Measurements from ENCODE around the gene CEND1.
A peak's percentile ranks its signal among the peaks of the same experiment; 100 is the strongest.

Gene CEND1

DNA sequence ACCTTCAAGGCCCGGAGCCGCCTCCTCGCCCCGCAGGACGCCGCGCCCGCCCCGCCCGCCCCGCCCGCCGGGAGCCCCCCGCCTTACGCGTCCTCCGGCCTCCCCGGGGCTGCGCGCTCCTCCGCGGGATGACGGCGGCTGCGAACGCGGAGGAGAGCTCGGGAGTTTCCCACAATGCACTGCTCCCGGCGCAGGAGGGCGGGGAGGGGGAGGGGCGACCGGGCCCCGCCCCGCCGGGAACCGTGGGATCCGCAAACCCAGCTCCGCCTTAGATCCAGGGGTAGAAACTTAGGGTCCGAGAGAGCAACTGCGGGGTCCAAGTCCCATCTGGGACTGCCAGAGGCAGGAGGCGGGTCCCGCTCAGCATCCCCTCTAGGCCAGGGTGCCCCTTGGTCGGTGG is at the start of gene CEND1:
CEND1 (minus strand) TSS at position 148 of the 400 bp plus-strand sequence. CDS start 1,514 bp downstream, outside the sequence.
- Histone ChIP-seq H3K9ac (ENCODE audit: low read length in 2 of 2) (no peak within 1 kb of the TSS), H3K9me3 (ENCODE audit: control insufficient read depth in 2 of 2, low read length in 2 of 2) (no peaks in the 10 kb centered on the region), H3K4me1 (ENCODE audit: control insufficient read depth, insufficient read depth, low read length) (peaks cover 7% of the 10 kb centered on the region), H3K4me3 (ENCODE audit: low read length in 2 of 2) (no peak within 1 kb of the TSS), H3K36me3 (ENCODE audit: control insufficient read depth in 2 of 2, insufficient read depth in 2 of 2, low read length in 2 of 2) (no peaks in the 10 kb centered on the region), H3K27ac (ENCODE audit: low read length) (no peak within 1 kb of the TSS), H3K27me3 (ENCODE audit: control insufficient read depth in 1 of 2, insufficient read depth in 2 of 2, low read length in 2 of 2) (peaks cover 15 to 18% of the 10 kb centered on the region in 2 donors)

DNA sequence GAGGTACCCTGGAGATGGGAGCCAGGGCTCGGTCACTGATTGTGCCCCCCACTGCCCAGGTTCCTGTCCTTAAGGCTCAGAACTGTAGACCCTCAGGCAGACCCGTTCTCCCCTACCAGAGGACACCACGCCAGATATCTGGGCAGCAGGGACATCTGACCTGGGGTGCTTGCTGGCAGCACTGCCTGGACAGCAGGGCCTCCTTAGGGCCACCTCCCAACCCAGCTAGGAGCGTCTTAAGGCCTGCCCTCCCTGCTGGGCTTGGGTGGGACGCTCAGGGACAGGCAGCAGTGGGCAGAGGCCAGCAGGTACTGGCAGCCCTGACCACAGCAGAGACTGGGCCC is 49.4 kb upstream of the CEND1 start:
- H3K4me3 ChIP-seq (ENCODE audit: low read length in 2 of 2) = no peak overlapping the region
- peaks cover 48% of the 10 kb centered on the region for H3K4me1 ChIP-seq (ENCODE audit: control insufficient read depth, insufficient read depth, low read length)
- peaks cover 13 to 35% of the 10 kb centered on the region in 2 donors for H3K36me3 ChIP-seq (ENCODE audit: control insufficient read depth in 2 of 2, insufficient read depth in 2 of 2, low read length in 2 of 2)
- no peaks in the 10 kb centered on the region for H3K9me3 ChIP-seq (ENCODE audit: control insufficient read depth in 2 of 2, low read length in 2 of 2)
- no peaks in the 10 kb centered on the region for H3K27me3 ChIP-seq (ENCODE audit: control insufficient read depth in 1 of 2, insufficient read depth in 2 of 2, low read length in 2 of 2)
- no peak overlapping the region for H3K27ac ChIP-seq (ENCODE audit: low read length)
- H3K9ac ChIP-seq (ENCODE audit: low read length in 2 of 2) = no peak overlapping the region

DNA sequence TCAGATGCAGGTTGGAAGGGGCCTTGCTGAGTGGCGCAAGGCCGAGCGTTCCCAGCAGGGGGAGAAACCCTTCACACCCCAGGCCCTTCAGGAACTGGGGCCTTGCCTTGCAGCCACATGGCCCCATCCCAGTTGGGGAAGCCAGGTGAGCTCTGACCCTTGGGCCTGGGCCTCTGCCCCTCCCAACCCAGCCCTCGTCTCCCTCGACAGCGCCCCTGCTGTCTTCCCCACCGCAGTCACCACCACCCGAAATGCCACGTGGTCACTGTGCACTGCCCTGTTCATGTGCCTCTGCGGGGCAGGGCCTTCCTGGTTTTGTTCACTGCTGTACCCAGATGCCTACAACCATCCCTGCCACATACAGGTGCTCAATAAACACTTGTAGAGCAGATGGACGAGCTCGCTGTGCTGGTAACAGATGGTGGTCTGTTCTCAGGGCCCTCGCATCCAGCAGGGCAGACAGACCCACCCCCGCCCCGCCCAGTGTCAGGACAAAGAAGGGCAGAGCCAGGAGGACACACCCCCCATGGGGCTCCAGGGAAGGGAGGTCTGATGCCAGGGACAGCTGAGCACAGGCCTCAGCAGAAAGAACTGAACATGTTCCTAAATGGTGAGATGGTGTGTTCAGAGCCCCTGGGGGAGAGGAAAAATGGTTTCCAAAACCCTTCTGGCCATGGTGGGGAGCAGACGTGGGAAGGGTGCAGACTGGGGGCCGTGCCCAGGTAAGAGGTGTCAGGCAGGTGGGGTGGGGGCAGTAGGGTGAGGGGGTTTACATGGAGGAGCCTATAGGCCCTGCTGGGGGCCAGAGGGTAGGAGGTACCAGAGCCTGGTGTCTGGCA is 48.8 kb upstream of the CEND1 start:
- H3K4me1 ChIP-seq (ENCODE audit: control insufficient read depth, insufficient read depth, low read length) = peaks cover 48% of the 10 kb centered on the region
- H3K4me3 ChIP-seq (ENCODE audit: low read length in 2 of 2) = no peak overlapping the region
- no peaks in the 10 kb centered on the region for H3K9me3 ChIP-seq (ENCODE audit: control insufficient read depth in 2 of 2, low read length in 2 of 2)
- H3K27me3 ChIP-seq (ENCODE audit: control insufficient read depth in 1 of 2, insufficient read depth in 2 of 2, low read length in 2 of 2) = no peaks in the 10 kb centered on the region
- no peak overlapping the region for H3K27ac ChIP-seq (ENCODE audit: low read length)
- no peak overlapping the region for H3K9ac ChIP-seq (ENCODE audit: low read length in 2 of 2)
- H3K36me3 ChIP-seq (ENCODE audit: control insufficient read depth in 2 of 2, insufficient read depth in 2 of 2, low read length in 2 of 2) = peaks cover 13 to 35% of the 10 kb centered on the region in 2 donors

DNA sequence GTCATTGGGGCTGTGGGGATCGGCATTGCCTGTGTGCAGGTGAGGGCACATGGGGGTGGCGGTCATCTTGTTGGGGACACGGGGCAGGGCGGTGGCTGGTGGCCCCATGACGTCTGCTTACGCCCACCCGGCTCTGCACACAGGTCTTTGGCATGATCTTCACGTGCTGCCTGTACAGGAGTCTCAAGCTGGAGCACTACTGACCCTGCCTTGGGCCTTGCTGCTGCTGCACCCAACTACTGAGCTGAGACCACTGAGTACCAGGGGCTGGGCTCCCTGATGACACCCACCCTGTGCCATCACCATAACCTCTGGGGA is 48.1 kb upstream of the CEND1 start:
- no peaks in the 10 kb centered on the region for H3K9me3 ChIP-seq (ENCODE audit: control insufficient read depth in 2 of 2, low read length in 2 of 2)
- no peaks in the 10 kb centered on the region for H3K27me3 ChIP-seq (ENCODE audit: control insufficient read depth in 1 of 2, insufficient read depth in 2 of 2, low read length in 2 of 2)
- no peak overlapping the region for H3K9ac ChIP-seq (ENCODE audit: low read length in 2 of 2)
- no peak overlapping the region for H3K4me3 ChIP-seq (ENCODE audit: low read length in 2 of 2)
- H3K4me1 ChIP-seq (ENCODE audit: control insufficient read depth, insufficient read depth, low read length) = peaks cover 46% of the 10 kb centered on the region
- H3K27ac ChIP-seq (ENCODE audit: low read length) = no peak overlapping the region
- H3K36me3 ChIP-seq (ENCODE audit: control insufficient read depth in 2 of 2, insufficient read depth in 2 of 2, low read length in 2 of 2) = peaks cover 13 to 35% of the 10 kb centered on the region in 2 donors

DNA sequence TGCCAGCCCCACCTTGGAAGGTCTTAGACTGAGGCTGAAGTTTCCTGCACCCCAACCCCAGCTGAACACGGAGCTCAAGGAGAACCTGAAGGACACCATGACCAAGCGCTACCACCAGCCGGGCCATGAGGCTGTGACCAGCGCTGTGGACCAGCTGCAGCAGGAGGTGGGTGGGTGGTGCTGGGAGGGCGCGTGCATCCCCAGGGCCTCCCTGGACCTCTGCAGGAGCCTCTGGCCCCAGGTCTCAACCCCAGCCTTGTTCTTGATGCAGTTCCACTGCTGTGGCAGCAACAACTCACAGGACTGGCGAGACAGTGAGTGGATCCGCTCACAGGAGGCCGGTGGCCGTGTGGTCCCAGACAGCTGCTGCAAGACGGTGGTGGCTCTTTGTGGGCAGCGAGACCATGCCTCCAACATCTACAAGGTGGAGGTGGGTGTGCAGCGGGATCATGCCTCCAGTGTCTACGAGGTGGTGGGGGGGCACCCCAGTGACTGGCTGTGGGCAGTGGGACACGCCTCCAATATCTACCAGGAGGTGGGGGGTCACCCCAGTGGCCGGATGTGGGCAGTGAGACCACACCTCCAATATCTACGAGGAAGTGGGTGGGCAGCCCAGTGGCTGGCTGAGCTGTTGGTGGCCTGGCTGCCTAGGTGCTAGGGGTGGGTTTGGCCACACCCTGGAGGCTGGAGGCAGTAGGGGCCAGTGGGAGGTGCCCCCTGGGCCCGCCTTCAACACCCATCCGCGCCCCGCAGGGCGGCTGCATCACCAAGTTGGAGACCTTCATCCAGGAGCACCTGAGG is 47.5 kb upstream of the CEND1 start:
- H3K9me3 ChIP-seq (ENCODE audit: control insufficient read depth in 2 of 2, low read length in 2 of 2) = no peaks in the 10 kb centered on the region
- peaks cover 0 to 1% of the 10 kb centered on the region in 2 donors for H3K27me3 ChIP-seq (ENCODE audit: control insufficient read depth in 1 of 2, insufficient read depth in 2 of 2, low read length in 2 of 2)
- peaks cover 13 to 35% of the 10 kb centered on the region in 2 donors for H3K36me3 ChIP-seq (ENCODE audit: control insufficient read depth in 2 of 2, insufficient read depth in 2 of 2, low read length in 2 of 2)
- no peak overlapping the region for H3K9ac ChIP-seq (ENCODE audit: low read length in 2 of 2)
- no peak overlapping the region for H3K4me3 ChIP-seq (ENCODE audit: low read length in 2 of 2)
- peaks cover 49% of the 10 kb centered on the region for H3K4me1 ChIP-seq (ENCODE audit: control insufficient read depth, insufficient read depth, low read length)
- no peak overlapping the region for H3K27ac ChIP-seq (ENCODE audit: low read length)

DNA sequence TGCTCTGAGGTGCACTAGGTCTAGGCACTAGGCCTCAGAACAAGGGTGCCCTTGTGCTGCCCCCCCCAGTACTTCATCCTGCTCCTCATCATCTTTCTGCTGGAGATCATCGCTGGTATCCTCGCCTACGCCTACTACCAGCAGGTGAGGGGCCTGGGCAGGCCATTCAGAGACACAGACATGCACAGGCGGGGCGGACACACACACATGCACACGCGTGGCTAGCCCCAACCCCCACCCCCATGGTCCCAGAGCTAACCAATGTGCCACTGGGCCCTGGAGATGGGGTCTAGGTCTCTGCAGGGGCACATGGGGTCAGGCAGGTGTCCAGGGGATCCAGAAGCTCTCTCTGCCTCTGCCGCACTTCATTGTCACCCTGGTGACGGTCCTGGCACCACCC is 46.8 kb upstream of the CEND1 start:
- Histone ChIP-seq H3K9ac (ENCODE audit: low read length in 2 of 2) (no peak overlapping the region), H3K27ac (ENCODE audit: low read length) (no peak overlapping the region), H3K4me1 (ENCODE audit: control insufficient read depth, insufficient read depth, low read length) (peaks cover 56% of the 10 kb centered on the region)

DNA sequence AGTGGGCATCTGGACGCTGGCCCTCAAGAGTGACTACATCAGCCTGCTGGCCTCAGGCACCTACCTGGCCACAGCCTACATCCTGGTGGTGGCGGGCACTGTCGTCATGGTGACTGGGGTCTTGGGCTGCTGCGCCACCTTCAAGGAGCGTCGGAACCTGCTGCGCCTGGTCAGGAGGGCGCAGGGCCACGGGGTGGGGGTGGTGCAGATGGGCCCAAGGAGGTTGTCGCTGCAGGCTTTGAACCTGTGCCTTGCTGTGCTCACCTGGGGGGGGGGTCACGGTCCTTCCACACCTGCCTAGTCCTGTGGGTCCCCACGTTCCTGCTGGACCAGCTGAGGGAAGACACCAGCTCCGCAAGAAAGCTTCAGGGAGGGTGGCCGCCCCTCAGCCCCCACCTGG is 46.4 kb upstream of the CEND1 start:
- peaks cover 5 to 12% of the 10 kb centered on the region in 2 donors for H3K27me3 ChIP-seq (ENCODE audit: control insufficient read depth in 1 of 2, insufficient read depth in 2 of 2, low read length in 2 of 2)
- no peaks in the 10 kb centered on the region for H3K9me3 ChIP-seq (ENCODE audit: control insufficient read depth in 2 of 2, low read length in 2 of 2)
- peaks cover 13 to 35% of the 10 kb centered on the region in 2 donors for H3K36me3 ChIP-seq (ENCODE audit: control insufficient read depth in 2 of 2, insufficient read depth in 2 of 2, low read length in 2 of 2)
- H3K4me1 ChIP-seq (ENCODE audit: control insufficient read depth, insufficient read depth, low read length) = peaks cover 57% of the 10 kb centered on the region
- H3K27ac ChIP-seq (ENCODE audit: low read length) = no peak overlapping the region
- H3K4me3 ChIP-seq (ENCODE audit: low read length in 2 of 2) = no peak overlapping the region
- H3K9ac ChIP-seq (ENCODE audit: low read length in 2 of 2) = no peak overlapping the region

More for the DNA sequence above, 46.8 kb upstream of the CEND1 start:
- H3K9me3 ChIP-seq (ENCODE audit: control insufficient read depth in 2 of 2, low read length in 2 of 2) = no peaks in the 10 kb centered on the region
- peaks cover 13 to 35% of the 10 kb centered on the region in 2 donors for H3K36me3 ChIP-seq (ENCODE audit: control insufficient read depth in 2 of 2, insufficient read depth in 2 of 2, low read length in 2 of 2)
- peaks cover 1 to 8% of the 10 kb centered on the region in 2 donors for H3K27me3 ChIP-seq (ENCODE audit: control insufficient read depth in 1 of 2, insufficient read depth in 2 of 2, low read length in 2 of 2)
- no peak overlapping the region for H3K4me3 ChIP-seq (ENCODE audit: low read length in 2 of 2)

DNA sequence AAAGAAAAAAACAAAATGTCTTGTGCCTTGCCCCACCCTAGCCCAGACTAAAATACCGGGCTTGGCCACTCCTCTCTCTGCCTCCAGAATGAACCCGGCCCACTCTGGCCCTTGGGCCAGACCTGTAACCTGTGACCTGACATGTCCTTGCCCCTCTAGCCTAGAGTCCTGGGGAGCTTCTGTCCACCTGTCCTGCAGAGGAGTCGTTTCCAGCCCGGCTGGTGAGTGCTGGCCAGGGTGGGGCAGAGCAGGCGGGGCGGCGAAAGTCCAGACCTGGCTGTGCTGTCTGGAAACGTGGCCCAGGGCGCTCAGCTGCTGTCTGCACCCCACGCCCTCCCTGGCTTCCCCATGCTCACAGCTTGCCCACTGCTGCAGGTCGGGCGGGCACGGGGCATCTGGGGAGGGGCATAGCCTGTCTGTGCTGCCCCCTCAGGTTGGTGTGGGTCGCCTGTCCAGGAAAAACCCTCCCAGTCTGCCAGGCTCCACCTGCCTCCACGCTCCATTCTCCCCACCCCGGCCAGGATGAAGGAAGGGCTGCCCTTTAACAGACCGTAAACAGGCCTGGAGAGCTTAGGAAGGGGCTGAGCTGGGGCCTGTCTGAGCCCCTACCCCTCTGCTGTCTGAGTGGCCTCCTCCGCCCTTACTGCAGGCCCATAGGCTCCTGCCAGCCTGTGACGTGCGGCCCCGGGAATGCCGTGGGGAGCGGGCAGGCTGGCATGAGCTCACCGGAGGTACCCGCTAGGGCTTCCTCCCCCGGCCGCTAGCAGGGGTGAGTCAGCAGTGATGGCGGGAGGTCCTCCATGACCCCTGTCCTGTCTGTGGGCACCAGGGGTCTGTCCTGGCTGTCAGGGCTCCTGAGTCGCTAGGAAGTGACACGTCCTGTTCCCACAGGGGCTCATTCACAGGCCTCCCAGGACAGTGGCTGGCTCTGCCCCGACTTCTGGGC is 44.8 kb upstream of the CEND1 start:
- peak overlapping the region; percentile 88 for H3K27ac ChIP-seq (ENCODE audit: low read length)
- peak overlapping the region; percentile 78 to 81 for H3K4me3 ChIP-seq (ENCODE audit: low read length in 2 of 2)
- peaks cover 58% of the 10 kb centered on the region for H3K4me1 ChIP-seq (ENCODE audit: control insufficient read depth, insufficient read depth, low read length)
- H3K9me3 ChIP-seq (ENCODE audit: control insufficient read depth in 2 of 2, low read length in 2 of 2) = no peaks in the 10 kb centered on the region
- H3K27me3 ChIP-seq (ENCODE audit: control insufficient read depth in 1 of 2, insufficient read depth in 2 of 2, low read length in 2 of 2) = peaks cover 19 to 29% of the 10 kb centered on the region in 2 donors
- H3K9ac ChIP-seq (ENCODE audit: low read length in 2 of 2) = peak overlapping the region; percentile 60 to 82
- H3K36me3 ChIP-seq (ENCODE audit: control insufficient read depth in 2 of 2, insufficient read depth in 2 of 2, low read length in 2 of 2) = peaks cover 9 to 25% of the 10 kb centered on the region in 2 donors

DNA sequence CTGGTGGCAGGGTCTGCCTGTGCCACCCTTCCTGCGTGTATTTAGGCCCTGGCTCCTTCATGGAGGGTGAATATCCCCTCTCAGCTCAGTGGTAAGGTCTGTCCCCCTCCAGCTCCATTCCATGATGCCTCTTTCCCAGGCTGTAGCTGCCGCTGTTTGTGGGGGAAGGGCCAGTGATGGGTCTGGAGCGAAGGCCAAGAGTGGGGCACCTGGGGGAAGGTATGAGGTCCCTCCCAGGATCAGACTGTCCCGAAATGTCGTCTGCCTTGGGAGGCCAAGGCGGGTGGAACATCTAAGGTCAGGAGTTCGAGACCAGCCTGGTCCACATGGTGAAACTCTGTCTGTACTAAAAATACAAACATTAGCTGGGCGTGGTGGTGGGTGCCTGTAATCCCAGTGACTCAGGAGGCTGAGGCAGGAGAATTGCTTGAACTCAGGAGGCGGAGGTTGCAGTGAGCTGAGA is 44.0 kb upstream of the CEND1 start:
- H3K4me1 ChIP-seq (ENCODE audit: control insufficient read depth, insufficient read depth, low read length) = peaks cover 63% of the 10 kb centered on the region
- peaks cover 27 to 36% of the 10 kb centered on the region in 2 donors for H3K27me3 ChIP-seq (ENCODE audit: control insufficient read depth in 1 of 2, insufficient read depth in 2 of 2, low read length in 2 of 2)
- H3K9me3 ChIP-seq (ENCODE audit: control insufficient read depth in 2 of 2, low read length in 2 of 2) = no peaks in the 10 kb centered on the region
- peak overlapping the region; percentile 88 for H3K27ac ChIP-seq (ENCODE audit: low read length)
- H3K9ac ChIP-seq (ENCODE audit: low read length in 2 of 2) = peak overlapping the region; percentile 78 to 82
- peaks cover 5 to 19% of the 10 kb centered on the region in 2 donors for H3K36me3 ChIP-seq (ENCODE audit: control insufficient read depth in 2 of 2, insufficient read depth in 2 of 2, low read length in 2 of 2)
- H3K4me3 ChIP-seq (ENCODE audit: low read length in 2 of 2) = peak overlapping the region; percentile 78 to 81
